A673 (cell line): ENCODE results near the gene EPHA8. TPM values are rescaled to one million over a fixed set of nuclear protein-coding genes. Genes with fewer than 3 reads are reported as not detected.

ENCODE experiments used
- BruUV-seq: library from RNA; stranded (reverse); fragments of 400-500 nt; replicated peaks from 2 replicates; lab custom pipeline; 2021; lab: Mats Ljungman, UMichigan
- CTCF ChIA-PET: fragments of 300-600 bp; sonication (Branson Sonifier 250); formaldehyde crosslinking; loops from one replicate; lab custom pipeline; 2022; ENCODE audit warnings: antibody characterized with exemption; lab: Charles Lee
- POLR2A ChIA-PET: fragments of 300-600 bp; sonication (Branson Sonifier 250); formaldehyde crosslinking; loops from one replicate; lab custom pipeline; 2022; ENCODE audit warnings: antibody characterized with exemption; ENCODE audit not compliant: low non-redundant PET; lab: Charles Lee
- DNase-seq: peaks from one replicate; pipeline ENCODE4 v3.0.0-alpha.2; 2015; ENCODE audit warnings: low spot score
- H3K27ac ChIP-seq: fragments of 200-600 bp; sonication (generic); 2 replicates; pipeline ENCODE4 v1.5.1; 2016; ENCODE audit warnings: mixed run types, low read depth, mild to moderate bottlenecking, mixed read lengths, antibody characterized with exemption, low read length; ENCODE audit not compliant: poor library complexity, severe bottlenecking
- H3K27me3 ChIP-seq: fragments of 200-600 bp; sonication (generic); replicated peaks from 2 replicates; pipeline ENCODE4 v1.6.1; 2017; ENCODE audit warnings: mixed run types, low read depth, mild to moderate bottlenecking, mixed read lengths, antibody characterized with exemption, low read length; ENCODE audit not compliant: insufficient read depth, poor library complexity
- H3K36me3 ChIP-seq: fragments of 200-600 bp; sonication (generic); 2 replicates; pipeline ENCODE4 v1.6.1; 2016; ENCODE audit warnings: mixed run types, mild to moderate bottlenecking, mixed read lengths, antibody characterized with exemption, low read length; ENCODE audit not compliant: insufficient read depth, poor library complexity, severe bottlenecking
- H3K4me1 ChIP-seq: fragments of 200-600 bp; sonication (generic); 2 replicates; pipeline ENCODE4 v1.6.1; 2017; ENCODE audit warnings: mixed run types, mild to moderate bottlenecking, mixed read lengths, antibody characterized with exemption, low read length; ENCODE audit not compliant: insufficient read depth, poor library complexity, severe bottlenecking
- H3K4me3 ChIP-seq: fragments of 200-600 bp; sonication (generic); 2 replicates; pipeline ENCODE4 v1.5.1; 2016; ENCODE audit warnings: low read depth, mixed run types, mild to moderate bottlenecking, mixed read lengths, low read length; ENCODE audit not compliant: poor library complexity, severe bottlenecking
- H3K9me3 ChIP-seq: fragments of 200-600 bp; sonication (generic); 2 replicates; pipeline ENCODE4 v1.6.1; 2016; ENCODE audit warnings: mixed run types, low read depth, mild to moderate bottlenecking, mixed read lengths, antibody characterized with exemption, low read length; ENCODE audit not compliant: poor library complexity, severe bottlenecking
- EZH2 ChIP-seq: fragments of 200-600 bp; sonication (generic); IDR thresholded peaks from 2 replicates; pipeline ENCODE4 v1.6.1; 2017; ENCODE audit warnings: borderline replicate concordance, low read depth, mild to moderate bottlenecking, mixed read lengths, antibody characterized with exemption, low read length; ENCODE audit not compliant: poor library complexity, severe bottlenecking
- intact Hi-C: fragments of 100-400 bp; cut with micrococcal nuclease; formaldehyde crosslinking; loops from one replicate; pipeline ENCODE4 v1.10.0; 2022; ENCODE audit not compliant: unreplicated experiment
- total RNA-seq: library from RNA; stranded (reverse); gene quantifications from 2 replicates; pipeline ENCODE4 v1.2.3, GENCODE V29; 2021
- TF ChIP-seq, protein P1 (sequence below): fragments of 300-800, 200-600 bp; sonication (generic); conservative IDR thresholded peaks from 2 replicates; pipeline ENCODE4 v1.5.1; 2017; ENCODE audit warnings: low read depth, mild to moderate bottlenecking, antibody characterized with exemption, low read length, moderate library complexity, mixed read lengths

EPHA8 gene
- total RNA-seq, 1 experiment from 2014 or later = not detected

DNA sequence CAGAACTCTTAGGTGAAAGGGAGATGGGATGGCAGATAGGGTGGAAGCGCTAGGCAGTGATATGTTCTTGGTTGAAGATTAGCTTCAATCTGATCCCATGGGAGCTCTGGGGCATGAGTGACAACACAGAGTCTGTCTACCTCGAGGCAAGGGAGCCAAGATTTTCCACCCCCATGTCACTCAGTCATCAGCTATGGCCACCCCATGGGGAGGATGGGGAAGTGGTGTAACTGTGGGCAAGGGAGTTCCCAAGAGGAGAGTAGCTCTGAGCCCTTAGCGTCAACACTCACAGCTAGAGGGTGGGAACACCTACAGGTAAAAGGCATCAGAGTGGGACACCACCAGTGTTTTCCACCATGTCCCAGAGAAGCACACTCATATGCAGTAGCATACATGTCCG lies 42.9 kb downstream of the EPHA8 start:
- Histone ChIP-seq H3K36me3 (no peaks in the 10 kb centered on the region), H3K9me3 (no peaks in the 10 kb centered on the region), H3K4me1 (no peaks in the 10 kb centered on the region), H3K27me3 (peaks cover 85% of the 10 kb centered on the region), H3K4me3 (no peak overlapping the region), H3K27ac (no peak overlapping the region)
- no TSS peak for BruUV-seq
- CTCF ChIA-PET = no interaction called here
- POLR2A ChIA-PET = no interaction called here
- intact Hi-C loops = no loop called here
- DNase-seq = no peak
- no peak for TF ChIP-seq EZH2
- TF ChIP-seq, protein P1, sequence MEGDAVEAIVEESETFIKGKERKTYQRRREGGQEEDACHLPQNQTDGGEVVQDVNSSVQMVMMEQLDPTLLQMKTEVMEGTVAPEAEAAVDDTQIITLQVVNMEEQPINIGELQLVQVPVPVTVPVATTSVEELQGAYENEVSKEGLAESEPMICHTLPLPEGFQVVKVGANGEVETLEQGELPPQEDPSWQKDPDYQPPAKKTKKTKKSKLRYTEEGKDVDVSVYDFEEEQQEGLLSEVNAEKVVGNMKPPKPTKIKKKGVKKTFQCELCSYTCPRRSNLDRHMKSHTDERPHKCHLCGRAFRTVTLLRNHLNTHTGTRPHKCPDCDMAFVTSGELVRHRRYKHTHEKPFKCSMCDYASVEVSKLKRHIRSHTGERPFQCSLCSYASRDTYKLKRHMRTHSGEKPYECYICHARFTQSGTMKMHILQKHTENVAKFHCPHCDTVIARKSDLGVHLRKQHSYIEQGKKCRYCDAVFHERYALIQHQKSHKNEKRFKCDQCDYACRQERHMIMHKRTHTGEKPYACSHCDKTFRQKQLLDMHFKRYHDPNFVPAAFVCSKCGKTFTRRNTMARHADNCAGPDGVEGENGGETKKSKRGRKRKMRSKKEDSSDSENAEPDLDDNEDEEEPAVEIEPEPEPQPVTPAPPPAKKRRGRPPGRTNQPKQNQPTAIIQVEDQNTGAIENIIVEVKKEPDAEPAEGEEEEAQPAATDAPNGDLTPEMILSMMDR = no peak

DNA sequence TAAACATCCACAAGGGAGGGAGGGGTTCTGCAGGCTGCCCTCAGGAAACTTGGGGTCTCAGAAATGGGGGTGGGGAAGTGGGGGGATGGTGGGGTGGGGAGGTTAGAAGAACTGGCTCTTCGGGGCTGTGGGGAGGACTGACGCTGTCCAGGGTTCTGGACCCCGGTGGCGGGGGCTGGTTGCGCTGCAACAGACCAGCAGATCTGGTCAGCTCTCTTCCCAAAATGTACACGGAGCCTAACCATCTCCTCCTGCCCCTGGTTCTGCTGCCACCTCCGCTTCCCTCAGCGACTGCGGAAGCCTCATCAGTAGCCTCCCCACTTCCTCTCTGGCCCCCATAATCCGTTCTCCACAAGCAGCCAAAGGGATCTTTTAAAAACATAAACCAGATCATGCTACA lies 43.9 kb downstream of the EPHA8 start:
- H3K27me3 ChIP-seq = peaks cover 92% of the 10 kb centered on the region
- TF ChIP-seq, protein P1 = no peak
- TF ChIP-seq EZH2 = no peak
- H3K27ac ChIP-seq = no peak overlapping the region
- H3K9me3 ChIP-seq = no peaks in the 10 kb centered on the region
- ChIA-PET CTCF (no interaction called here), POLR2A (interaction anchor here (0.7 kb wide), 1 partner anchor 815 kb away, joined by 4 read pairs; no protein-coding TSS in a partner anchor)
- no peak overlapping the region for H3K4me3 ChIP-seq
- no peaks in the 10 kb centered on the region for H3K4me1 ChIP-seq
- BruUV-seq = no TSS peak
- no peak for DNase-seq
- intact Hi-C loops = no loop called here
- no peaks in the 10 kb centered on the region for H3K36me3 ChIP-seq

DNA sequence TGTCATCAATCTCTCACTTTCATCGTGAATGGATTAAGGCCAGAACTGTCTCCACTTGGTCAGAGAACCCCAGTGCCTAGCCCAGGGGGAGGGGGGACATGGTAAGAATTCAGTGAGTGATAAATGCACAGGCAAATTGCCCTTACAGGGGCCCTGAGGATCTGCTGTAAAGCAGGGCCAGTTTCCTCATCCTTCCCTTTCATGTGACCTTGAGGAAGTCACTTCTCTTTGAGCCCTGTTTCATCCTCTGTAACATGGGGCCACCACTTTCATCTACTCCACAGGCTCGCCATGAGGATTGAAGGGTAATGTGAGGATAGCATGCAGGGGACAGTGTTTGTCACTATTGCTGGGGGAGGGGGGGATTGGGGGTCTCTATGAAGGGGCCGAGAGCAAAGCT lies 45.1 kb downstream of the EPHA8 start:
- H3K27ac ChIP-seq = no peak overlapping the region
- intact Hi-C loops = no loop called here
- no peak for TF ChIP-seq EZH2
- TF ChIP-seq, protein P1 = no peak
- POLR2A ChIA-PET = no interaction called here
- DNase-seq = no peak
- no TSS peak for BruUV-seq
- no peaks in the 10 kb centered on the region for H3K36me3 ChIP-seq
- H3K9me3 ChIP-seq = no peaks in the 10 kb centered on the region
- CTCF ChIA-PET = no interaction called here
- no peak overlapping the region for H3K4me3 ChIP-seq
- no peaks in the 10 kb centered on the region for H3K4me1 ChIP-seq
- H3K27me3 ChIP-seq = peaks cover 94% of the 10 kb centered on the region
